ENCODE results near the gene LRRC23. TPM values are rescaled to one million over a fixed set of nuclear protein-coding genes. Genes with fewer than 3 reads are reported as not detected.
A peak's percentile ranks its signal among the peaks of the same experiment; 100 is the strongest.

LRRC23 gene
- total and polyA plus RNA-seq, 2 of the 4 experiments (the other 2 are of a cell fraction), result 11.1 to 11.4 TPM

DNA sequence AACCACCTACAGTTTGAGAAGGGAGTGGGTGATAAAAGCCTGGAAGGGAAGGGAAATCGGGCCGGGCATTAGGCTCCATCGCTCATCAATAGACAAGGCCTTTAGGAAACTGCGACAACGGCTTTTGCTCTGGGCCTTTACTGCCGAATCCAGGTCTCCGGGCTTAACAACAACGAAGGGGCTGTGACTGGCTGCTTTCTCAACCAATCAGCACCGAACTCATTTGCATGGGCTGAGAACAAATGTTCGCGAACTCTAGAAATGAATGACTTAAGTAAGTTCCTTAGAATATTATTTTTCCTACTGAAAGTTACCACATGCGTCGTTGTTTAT lies 38.7 kb downstream of the LRRC23 start:
- H4K20me1 ChIP-seq (ENCODE audit: insufficient read depth, low read length), result no peaks in the 10 kb centered on the region; the same call in 1 of the 2 replicates
- 0 out of 2 replicates have a peak, but pooled peaks cover 2% of the 10 kb centered on the region for H3K9me1 ChIP-seq (ENCODE audit: insufficient read depth, low read length)
- no peak overlapping the region; the same call in 1 of the 2 replicates for H3K4me3 ChIP-seq (ENCODE audit: insufficient read depth, low read depth, low read length)
- peak overlapping the region; percentile 65 for H4K5ac ChIP-seq (ENCODE audit: low read depth, low read length)
- H3K56ac ChIP-seq (ENCODE audit: extremely low read depth, insufficient read depth, low read length), result peak overlapping the region; percentile 60
- H3K14ac ChIP-seq (replicated peaks; ENCODE audit: low read depth, low read length), result peak overlapping the region; percentile 39
- intact Hi-C loops (cut with micrococcal nuclease) (loop anchor here (2.0 kb wide), 1 partner anchor 75 kb away; no protein-coding TSS in a partner anchor), in situ Hi-C loops (cut with MboI; ENCODE audit: low sequenced_read_pairs) (loop anchor here (10.0 kb wide), 1 partner anchor 171 kb away; no protein-coding TSS in a partner anchor), dilution Hi-C loops (cut with HindIII; ENCODE audit: low sequenced_read_pairs, unreplicated experiment) (no loop called here)
- peak overlapping the region; percentile 91 for H2BK5ac ChIP-seq (ENCODE audit: low read depth, low read length, poor library complexity, severe bottlenecking)
- 0 out of 2 replicates have a peak, but pooled peaks have one; percentile 53 for TF ChIP-seq RFX5 (IDR thresholded peaks at IDR 0.05; ENCODE audit: low read depth, low read length)
- no peak for TF ChIP-seq ELK1 (IDR thresholded peaks at IDR 0.05; ENCODE audit: borderline replicate concordance, low read depth, low read length)
- H3K27me3 ChIP-seq (ENCODE audit: control insufficient read depth, insufficient read depth, low read length), result no peaks in the 10 kb centered on the region
- DNase-seq (peak; percentile 94), ATAC-seq (ENCODE audit: low read depth) (peak; percentile 61)
- H3K23ac ChIP-seq (ENCODE audit: low read depth, low read length), result peak overlapping the region; percentile 39
- peak overlapping the region; percentile 5 for H2AK9ac ChIP-seq (replicated peaks; ENCODE audit: low read depth, low read length, poor library complexity)
- peak overlapping the region; percentile 66 for H3K4ac ChIP-seq (ENCODE audit: low read depth, low read length)
- CTCF ChIA-PET, result interaction anchor here (1.2 to 1.4 kb wide), 2 partner anchors 18 to 101 kb away, joined by 3 to 4 read pairs; no protein-coding TSS in a partner anchor
- H3K4me1 ChIP-seq (ENCODE audit: control insufficient read depth, insufficient read depth, low read length), result peaks cover 5% of the 10 kb centered on the region; the same call in 1 of the 2 replicates
- no peak overlapping the region for H2BK15ac ChIP-seq (ENCODE audit: low read depth, low read length)
- H4K91ac ChIP-seq (ENCODE audit: insufficient read depth, low read depth, low read length), result no peak overlapping the region
- H3K27ac ChIP-seq (ENCODE audit: insufficient read depth, low read length), result peak overlapping the region; percentile 71
- peak overlapping the region; percentile 0 to 85; a peak in 2 of 4 replicates for H4K8ac ChIP-seq (ENCODE audit: low read depth in 2 of 2, low read length in 2 of 2)
- no peak overlapping the region for H3K18ac ChIP-seq (ENCODE audit: low read depth, low read length)
- POLR2A ChIA-PET (ENCODE audit: unreplicated experiment), result interaction anchor here (0.6 to 2.7 kb wide), 4 partner anchors 14 to 109 kb away, joined by 3 to 11 read pairs (median 3); no protein-coding TSS in a partner anchor
- H3K9ac ChIP-seq (ENCODE audit: low read depth, low read length), result peak overlapping the region; percentile 65
- H2AK5ac ChIP-seq (ENCODE audit: low read depth, low read length), result no peak overlapping the region
- H2AFZ ChIP-seq (replicated peaks; ENCODE audit: low read length, poor library complexity), result peak overlapping the region; percentile 44
- H3K36me3 ChIP-seq (ENCODE audit: control insufficient read depth, insufficient read depth, low read length), result peaks cover 36% of the 10 kb centered on the region
- H3K4me2 ChIP-seq (ENCODE audit: low read depth, low read length), result peak overlapping the region; percentile 95
- no TSS peak for BruUV-seq (replicated peaks)
- H2BK20ac ChIP-seq (ENCODE audit: low read depth, low read length), result peak overlapping the region; percentile 28; the same call in 1 of the 2 replicates
- H3K9me3 ChIP-seq (ENCODE audit: control insufficient read depth, insufficient read depth, low read length), result no peaks in the 10 kb centered on the region
- no CpG with 5 or more reads among the region's 13 CpGs for WGBS, 2 experiments (ENCODE audit: extremely low coverage in 2 of 2, insufficient read length in 1 of 2)
- H2BK120ac ChIP-seq (ENCODE audit: low read depth, low read length), result peak overlapping the region; percentile 49; the same call in 1 of the 2 replicates
- H3K79me1 ChIP-seq (ENCODE audit: low read depth in 1 of 2, low read length in 2 of 2), result peaks cover 17 to 39% of the 10 kb centered on the region in 2 experiments
